Right atrium auricular region (tissue), 2 donors: ENCODE results near the gene DUS1L. TPM values are rescaled to one million over a fixed set of nuclear protein-coding genes. Genes with fewer than 3 reads are reported as not detected.

Source experiments
- DNase-seq: peaks from one replicate; pipeline ENCODE4 v3.0.0-alpha.2; 2019; ENCODE audit warnings: low spot score
- H3K27ac ChIP-seq, 2 donors: fragments of 200-600 bp; sonication (generic); 1 replicate in 1 of 2; 2 replicates in 1 of 2; pipeline ENCODE4 v1.5.1; 2016 to 2019
- H3K27me3 ChIP-seq, 2 donors: fragments of 200-600 bp; sonication (generic); one replicate each; pipeline versions ENCODE4 v1.5.1 to v1.6.0; 2017 to 2019
- H3K36me3 ChIP-seq: fragments of 200-600 bp; sonication (generic); one replicate; pipeline ENCODE4 v1.5.1; 2016
- H3K4me1 ChIP-seq, 2 donors: fragments of 200-600 bp; sonication (generic); one replicate each; pipeline versions ENCODE4 v1.5.1 to v1.6.0; 2017 to 2019
- H3K4me3 ChIP-seq, 2 donors: fragments of 200-600 bp; sonication (generic); 1 replicate in 1 of 2; 2 replicates in 1 of 2; pipeline ENCODE4 v1.5.1; 2017 to 2019; ENCODE audit warnings: mild to moderate bottlenecking in 1 of 2, moderate library complexity in 1 of 2
- H3K9me3 ChIP-seq, 2 donors: fragments of 200-600 bp; sonication (generic); one replicate each; pipeline ENCODE4 v1.5.1; 2019
- CTCF ChIP-seq, 2 donors: fragments of 200-600 bp; sonication (generic); IDR thresholded peaks; one replicate each; pipeline ENCODE4 v1.5.1; 2019; ENCODE audit warnings: antibody characterized with exemption in 2 of 2
- total RNA-seq, 2 donors: library from RNA; depleted of rRNA; stranded (reverse); fragments of >200 nt; gene quantifications; one replicate each; pipeline ENCODE4 v1.1.0, GENCODE V29; 2016

Gene DUS1L
- total RNA-seq, 2 donors from 2014 or later, result 33.3 to 45.7 TPM

- no peaks in the 10 kb centered on the region for H3K27me3 ChIP-seq
- H3K9me3 ChIP-seq, result no peaks in the 10 kb centered on the region
- H3K27ac ChIP-seq, result no peak overlapping the region
- no peak for DNase-seq
- no peak overlapping the region for H3K4me3 ChIP-seq
- TF ChIP-seq CTCF (IDR thresholded peaks at IDR 0.05), result no peak
- H3K36me3 ChIP-seq, result peaks cover 34% of the 10 kb centered on the region
- H3K4me1 ChIP-seq, result peaks cover 0 to 31% of the 10 kb centered on the region in 2 donors
Measured at GRCh38 chr17:82062076-82062983, 3.3 kb downstream of the DUS1L start.

GRCh38 chr17:82061047-82061925, 4.3 kb downstream of the DUS1L start:
- H3K27me3 ChIP-seq, result no peaks in the 10 kb centered on the region
- no peak overlapping the region for H3K27ac ChIP-seq
- DNase-seq, result no peak
- no peak for TF ChIP-seq CTCF (IDR thresholded peaks at IDR 0.05)
- H3K9me3 ChIP-seq, result no peaks in the 10 kb centered on the region
- H3K36me3 ChIP-seq, result peaks cover 44% of the 10 kb centered on the region
- no peak overlapping the region for H3K4me3 ChIP-seq
- H3K4me1 ChIP-seq, result peaks cover 0 to 28% of the 10 kb centered on the region in 2 donors

- Histone ChIP-seq H3K36me3 (peaks cover 51% of the 10 kb centered on the region), H3K4me3 (no peak overlapping the region), H3K9me3 (no peaks in the 10 kb centered on the region), H3K27me3 (no peaks in the 10 kb centered on the region), H3K4me1 (peaks cover 0 to 22% of the 10 kb centered on the region in 2 donors), H3K27ac (no peak overlapping the region)
- DNase-seq, result no peak
- no peak for TF ChIP-seq CTCF (IDR thresholded peaks at IDR 0.05)
Measured at GRCh38 chr17:82060614-82061013, 5.0 kb downstream of the DUS1L start.

GRCh38 chr17:82060001-82060380, 5.6 kb downstream of the DUS1L start:
- Histone ChIP-seq H3K36me3 (peaks cover 57% of the 10 kb centered on the region), H3K4me1 (peaks cover 0 to 19% of the 10 kb centered on the region in 2 donors), H3K27ac (no peak overlapping the region), H3K9me3 (no peaks in the 10 kb centered on the region), H3K27me3 (no peaks in the 10 kb centered on the region), H3K4me3 (no peak overlapping the region)
- TF ChIP-seq CTCF (IDR thresholded peaks at IDR 0.05), result no peak
- no peak for DNase-seq

GRCh38 chr17:82059272-82060000, 6.2 kb downstream of the DUS1L start:
- no peak overlapping the region for H3K27ac ChIP-seq
- peaks cover 63% of the 10 kb centered on the region for H3K36me3 ChIP-seq
- DNase-seq, result no peak
- H3K9me3 ChIP-seq, result no peaks in the 10 kb centered on the region
- H3K4me3 ChIP-seq, result no peak overlapping the region
- H3K27me3 ChIP-seq, result no peaks in the 10 kb centered on the region
- H3K4me1 ChIP-seq, result peaks cover 0 to 14% of the 10 kb centered on the region in 2 donors
- no peak for TF ChIP-seq CTCF (IDR thresholded peaks at IDR 0.05)
